Breast epithelium (tissue), 3 donors: ENCODE data around the gene COPG2.

Source experiments
- CTCF ChIP-seq, 3 donors: fragments of 450-650 bp; IDR thresholded peaks; one replicate each; pipeline ENCODE4 v1.5.1; 2016 to 2017; ENCODE audit warnings: antibody characterized with exemption in 3 of 3, mild to moderate bottlenecking in 3 of 3, moderate library complexity in 3 of 3
- POLR2A ChIP-seq: fragments of 450-650 bp; IDR thresholded peaks from one replicate; pipeline ENCODE4 v1.6.1; 2016; ENCODE audit warnings: antibody characterized with exemption, mild to moderate bottlenecking, moderate library complexity

- TF ChIP-seq CTCF (IDR thresholded peaks at IDR 0.05) (no peak), POLR2A (no peak)
Observed at GRCh38 chr7:130458257-130458656, 210.3 kb downstream of the COPG2 start.
